CD4-positive, alpha-beta T cell treated with Interleukin-6 at 100 ng/mL for 8 hours (primary cell): ENCODE measurements around the gene RPS16.

Experiments
- DNase-seq: peaks from one replicate; pipeline ENCODE4 v3.0.0-alpha.2; 2020; ENCODE audit warnings: mixed read lengths, low spot score

RPS16 gene

GRCh38 chr19:39422020-39422419 lies 13.7 kb downstream of the RPS16 start:
- no peak for DNase-seq

- no peak for DNase-seq
Measured at GRCh38 chr19:39420769-39421168, 15.0 kb downstream of the RPS16 start.

- DNase-seq, result no peak
Measured at GRCh38 chr19:39419003-39419402, 16.7 kb downstream of the RPS16 start.

GRCh38 chr19:39417463-39418181 lies 18.1 kb downstream of the RPS16 start:
- no peak for DNase-seq

GRCh38 chr19:39416152-39417120 lies 19.3 kb downstream of the RPS16 start:
- DNase-seq, result no peak

- DNase-seq, result no peak
Measured at GRCh38 chr19:39415111-39416046, 20.4 kb downstream of the RPS16 start.

- no peak for DNase-seq
Measured at GRCh38 chr19:39413911-39414608, 21.7 kb downstream of the RPS16 start.

GRCh38 chr19:39413272-39413910 lies 22.4 kb downstream of the RPS16 start:
- DNase-seq, result no peak

GRCh38 chr19:39412867-39413271 lies 22.9 kb downstream of the RPS16 start:
- DNase-seq, result no peak

- peak; percentile 97 for DNase-seq
Measured at GRCh38 chr19:39412100-39412866, 23.5 kb downstream of the RPS16 start, which contains the start of gene PLEKHG2. PLEKHG2 (plus strand) TSS chr19:39412669; CDS start chr19:39414087, 1,418 bp downstream.

GRCh38 chr19:39411832-39412099 lies 24.0 kb downstream of the RPS16 start:
- DNase-seq, result peak; percentile 92

- DNase-seq, result no peak
Measured at GRCh38 chr19:39411081-39411831, 24.5 kb downstream of the RPS16 start.

GRCh38 chr19:39410831-39411080 lies 25.0 kb downstream of the RPS16 start:
- no peak for DNase-seq

- peak; percentile 64 for DNase-seq
Measured at GRCh38 chr19:39410017-39410830, 25.5 kb downstream of the RPS16 start.

- DNase-seq, result peak; percentile 87
Measured at GRCh38 chr19:39409208-39410016, 26.3 kb downstream of the RPS16 start.

GRCh38 chr19:39408392-39409207 lies 27.1 kb downstream of the RPS16 start:
- DNase-seq, result no peak
